Suppressor macrophage (primary cell): ENCODE measurements around the gene PLEKHA4.
A peak's percentile ranks its signal among the peaks of the same experiment; 100 is the strongest.
"Not testable (repeated sequence)": the region's sequence is repeated elsewhere in the genome, so short reads cannot be mapped to it uniquely, and the experiment has no call there.

ENCODE experiments used
- DNase-seq, 4 experiments: peaks; one replicate each; pipeline ENCODE4 v3.0.0-alpha.2; 2020 to 2022

Gene PLEKHA4

GRCh38 chr19:48887861-48888612 is 19.6 kb upstream of the PLEKHA4 start:
- no peak for DNase-seq

- DNase-seq: no peak
These were observed 15.3 kb upstream of the PLEKHA4 start for GRCh38 chr19:48883726-48884125.

- peak in 3 of 4 experiments; percentile 20 to 48 (median 34) for DNase-seq
These were observed 13.6 kb upstream of the PLEKHA4 start for GRCh38 chr19:48881741-48882657.

GRCh38 chr19:48879696-48880095 is 11.3 kb upstream of the PLEKHA4 start:
- not testable (repeated sequence) for DNase-seq

GRCh38 chr19:48879025-48879637 is 10.7 kb upstream of the PLEKHA4 start:
- DNase-seq: no peak

GRCh38 chr19:48878196-48879024 is 10.0 kb upstream of the PLEKHA4 start:
- DNase-seq: peak; percentile 51 to 68 (median 62)

- DNase-seq: no peak
These were observed 9.4 kb upstream of the PLEKHA4 start for GRCh38 chr19:48877855-48878195.

GRCh38 chr19:48876043-48876981 is 7.9 kb upstream of the PLEKHA4 start:
- DNase-seq: peak in 1 of 4 experiments; percentile 15

GRCh38 chr19:48874303-48875135 is 6.1 kb upstream of the PLEKHA4 start:
- DNase-seq: peak; percentile 74 to 88 (median 84)

GRCh38 chr19:48873476-48874302 is 5.3 kb upstream of the PLEKHA4 start:
- peak; percentile 55 to 60 (median 58) for DNase-seq

GRCh38 chr19:48872884-48873475 is 4.6 kb upstream of the PLEKHA4 start:
- peak; percentile 89 to 95 (median 92) for DNase-seq

GRCh38 chr19:48872182-48872883 is 3.9 kb upstream of the PLEKHA4 start, which contains the start of gene PPP1R15A:
Gene PPP1R15A (plus strand): TSS chr19:48872421. CDS start chr19:48873234, 813 bp downstream.
- DNase-seq: peak; percentile 97 to 99 (median 98)

GRCh38 chr19:48871471-48872181 is 3.2 kb upstream of the PLEKHA4 start:
- DNase-seq: not testable (repeated sequence)

GRCh38 chr19:48870048-48870447 is 1.6 kb upstream of the PLEKHA4 start:
- DNase-seq: peak in 2 of 4 experiments; percentile 32 to 37

GRCh38 chr19:48867746-48868113 is 687 bp downstream of the PLEKHA4 start:
- no peak for DNase-seq

GRCh38 chr19:48867123-48867745 is 1.2 kb downstream of the PLEKHA4 start:
- DNase-seq: no peak

GRCh38 chr19:48866692-48867091 is 1.7 kb downstream of the PLEKHA4 start:
- no peak for DNase-seq
